A673 (cell line): ENCODE data around the gene FRMD4A. TPM values are rescaled to one million over a fixed set of nuclear protein-coding genes. Genes with fewer than 3 reads are reported as not detected.

Experiments
- BruUV-seq: library from RNA; stranded (reverse); fragments of 400-500 nt; replicated peaks from 2 replicates; lab custom pipeline; 2021; lab: Mats Ljungman, UMichigan
- CTCF ChIA-PET: fragments of 300-600 bp; sonication (Branson Sonifier 250); formaldehyde crosslinking; loops from one replicate; lab custom pipeline; 2022; ENCODE audit warnings: antibody characterized with exemption; lab: Charles Lee
- POLR2A ChIA-PET: fragments of 300-600 bp; sonication (Branson Sonifier 250); formaldehyde crosslinking; loops from one replicate; lab custom pipeline; 2022; ENCODE audit warnings: antibody characterized with exemption; ENCODE audit not compliant: low non-redundant PET; lab: Charles Lee
- DNase-seq: peaks from one replicate; pipeline ENCODE4 v3.0.0-alpha.2; 2015; ENCODE audit warnings: low spot score
- H3K27ac ChIP-seq: fragments of 200-600 bp; sonication (generic); 2 replicates; pipeline ENCODE4 v1.5.1; 2016; ENCODE audit warnings: mixed run types, low read depth, mild to moderate bottlenecking, mixed read lengths, antibody characterized with exemption, low read length; ENCODE audit not compliant: poor library complexity, severe bottlenecking
- H3K27me3 ChIP-seq: fragments of 200-600 bp; sonication (generic); replicated peaks from 2 replicates; pipeline ENCODE4 v1.6.1; 2017; ENCODE audit warnings: mixed run types, low read depth, mild to moderate bottlenecking, mixed read lengths, antibody characterized with exemption, low read length; ENCODE audit not compliant: insufficient read depth, poor library complexity
- H3K36me3 ChIP-seq: fragments of 200-600 bp; sonication (generic); 2 replicates; pipeline ENCODE4 v1.6.1; 2016; ENCODE audit warnings: mixed run types, mild to moderate bottlenecking, mixed read lengths, antibody characterized with exemption, low read length; ENCODE audit not compliant: insufficient read depth, poor library complexity, severe bottlenecking
- H3K4me1 ChIP-seq: fragments of 200-600 bp; sonication (generic); 2 replicates; pipeline ENCODE4 v1.6.1; 2017; ENCODE audit warnings: mixed run types, mild to moderate bottlenecking, mixed read lengths, antibody characterized with exemption, low read length; ENCODE audit not compliant: insufficient read depth, poor library complexity, severe bottlenecking
- H3K4me3 ChIP-seq: fragments of 200-600 bp; sonication (generic); 2 replicates; pipeline ENCODE4 v1.5.1; 2016; ENCODE audit warnings: low read depth, mixed run types, mild to moderate bottlenecking, mixed read lengths, low read length; ENCODE audit not compliant: poor library complexity, severe bottlenecking
- H3K9me3 ChIP-seq: fragments of 200-600 bp; sonication (generic); 2 replicates; pipeline ENCODE4 v1.6.1; 2016; ENCODE audit warnings: mixed run types, low read depth, mild to moderate bottlenecking, mixed read lengths, antibody characterized with exemption, low read length; ENCODE audit not compliant: poor library complexity, severe bottlenecking
- EZH2 ChIP-seq: fragments of 200-600 bp; sonication (generic); IDR thresholded peaks from 2 replicates; pipeline ENCODE4 v1.6.1; 2017; ENCODE audit warnings: borderline replicate concordance, low read depth, mild to moderate bottlenecking, mixed read lengths, antibody characterized with exemption, low read length; ENCODE audit not compliant: poor library complexity, severe bottlenecking
- intact Hi-C: fragments of 100-400 bp; cut with micrococcal nuclease; formaldehyde crosslinking; loops from one replicate; pipeline ENCODE4 v1.10.0; 2022; ENCODE audit not compliant: unreplicated experiment
- total RNA-seq: library from RNA; stranded (reverse); gene quantifications from 2 replicates; pipeline ENCODE4 v1.2.3, GENCODE V29; 2021
- TF ChIP-seq, protein P1 (sequence below): fragments of 300-800, 200-600 bp; sonication (generic); conservative IDR thresholded peaks from 2 replicates; pipeline ENCODE4 v1.5.1; 2017; ENCODE audit warnings: low read depth, mild to moderate bottlenecking, antibody characterized with exemption, low read length, moderate library complexity, mixed read lengths

FRMD4A gene
- total RNA-seq, 1 experiment from 2014 or later, result 26.3 TPM

DNA sequence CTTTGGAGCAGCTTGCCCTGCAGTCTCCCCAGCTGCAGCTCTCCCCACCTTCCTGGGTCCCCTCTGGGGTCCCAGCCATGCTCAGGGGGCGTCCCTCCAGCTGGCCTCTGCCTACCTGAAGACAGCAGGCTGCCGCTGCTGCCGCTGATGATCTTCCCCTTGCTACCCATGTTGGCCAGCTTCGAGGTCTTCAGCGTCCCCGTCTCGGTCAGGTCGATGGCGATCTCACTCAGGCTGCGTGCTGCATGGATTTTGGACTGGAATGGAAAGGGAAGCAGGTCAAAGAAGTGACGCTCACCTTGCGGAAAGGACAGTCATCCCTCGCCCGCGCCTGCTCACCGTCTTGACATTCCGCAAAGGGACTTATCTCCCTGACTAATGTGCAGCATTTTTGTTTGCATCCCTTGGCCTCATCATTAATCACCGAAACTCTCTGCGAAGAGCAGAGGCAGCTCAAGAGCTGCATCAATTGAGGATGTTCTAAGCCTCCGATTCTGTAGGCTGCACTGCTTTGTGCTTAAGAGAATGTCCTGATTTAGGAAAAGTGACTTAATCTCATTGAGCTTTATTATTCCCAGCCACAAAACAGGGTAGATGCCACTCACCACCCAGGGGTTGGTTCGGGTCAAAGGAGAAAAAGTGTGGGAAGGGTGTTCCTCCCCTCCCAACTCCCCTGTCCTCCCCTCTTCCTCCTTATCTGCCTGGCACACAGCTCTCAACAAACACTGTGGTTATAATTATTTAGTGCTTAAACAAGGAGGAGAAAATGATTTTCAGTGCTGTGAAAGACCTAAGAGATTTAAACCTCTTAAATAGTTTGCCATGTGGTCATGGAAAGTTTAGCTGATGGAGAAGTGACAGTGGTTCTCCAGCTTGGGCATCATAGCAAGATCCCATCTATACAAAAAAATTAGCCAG is 636.7 kb downstream of the FRMD4A start:
- peaks cover 13% of the 10 kb centered on the region for H3K4me1 ChIP-seq
- no peaks in the 10 kb centered on the region for H3K27me3 ChIP-seq
- H3K4me3 ChIP-seq, result no peak overlapping the region
- DNase-seq, result no peak
- no peaks in the 10 kb centered on the region for H3K9me3 ChIP-seq
- TF ChIP-seq EZH2, result no peak
- TF ChIP-seq, protein P1, sequence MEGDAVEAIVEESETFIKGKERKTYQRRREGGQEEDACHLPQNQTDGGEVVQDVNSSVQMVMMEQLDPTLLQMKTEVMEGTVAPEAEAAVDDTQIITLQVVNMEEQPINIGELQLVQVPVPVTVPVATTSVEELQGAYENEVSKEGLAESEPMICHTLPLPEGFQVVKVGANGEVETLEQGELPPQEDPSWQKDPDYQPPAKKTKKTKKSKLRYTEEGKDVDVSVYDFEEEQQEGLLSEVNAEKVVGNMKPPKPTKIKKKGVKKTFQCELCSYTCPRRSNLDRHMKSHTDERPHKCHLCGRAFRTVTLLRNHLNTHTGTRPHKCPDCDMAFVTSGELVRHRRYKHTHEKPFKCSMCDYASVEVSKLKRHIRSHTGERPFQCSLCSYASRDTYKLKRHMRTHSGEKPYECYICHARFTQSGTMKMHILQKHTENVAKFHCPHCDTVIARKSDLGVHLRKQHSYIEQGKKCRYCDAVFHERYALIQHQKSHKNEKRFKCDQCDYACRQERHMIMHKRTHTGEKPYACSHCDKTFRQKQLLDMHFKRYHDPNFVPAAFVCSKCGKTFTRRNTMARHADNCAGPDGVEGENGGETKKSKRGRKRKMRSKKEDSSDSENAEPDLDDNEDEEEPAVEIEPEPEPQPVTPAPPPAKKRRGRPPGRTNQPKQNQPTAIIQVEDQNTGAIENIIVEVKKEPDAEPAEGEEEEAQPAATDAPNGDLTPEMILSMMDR, result no peak
- POLR2A ChIA-PET, result no interaction called here
- no TSS peak for BruUV-seq
- peaks cover 3% of the 10 kb centered on the region for H3K36me3 ChIP-seq
- CTCF ChIA-PET, result no interaction called here
- intact Hi-C loops, result no loop called here
- no peak overlapping the region for H3K27ac ChIP-seq

- no TSS peak for BruUV-seq
- Histone ChIP-seq H3K9me3 (no peaks in the 10 kb centered on the region), H3K27me3 (no peaks in the 10 kb centered on the region), H3K36me3 (no peaks in the 10 kb centered on the region), H3K4me3 (no peak overlapping the region), H3K27ac (no peak overlapping the region), H3K4me1 (peaks cover 23% of the 10 kb centered on the region)
- CTCF ChIA-PET, result no interaction called here
- intact Hi-C loops, result no loop called here
- POLR2A ChIA-PET, result no interaction called here
- DNase-seq, result peak; percentile 61
- TF ChIP-seq, protein P1, result no peak
- no peak for TF ChIP-seq EZH2
These were observed 640.4 kb downstream of the FRMD4A start for GRCh38 chr10:13690281-13690825.

- CTCF ChIA-PET, result no interaction called here
- DNase-seq, result no peak
- POLR2A ChIA-PET, result no interaction called here
- Histone ChIP-seq H3K27ac (no peak overlapping the region), H3K36me3 (no peaks in the 10 kb centered on the region), H3K27me3 (no peaks in the 10 kb centered on the region), H3K4me3 (no peak overlapping the region), H3K4me1 (peaks cover 39% of the 10 kb centered on the region), H3K9me3 (no peaks in the 10 kb centered on the region)
- intact Hi-C loops, result no loop called here
- BruUV-seq, result no TSS peak
- no peak for TF ChIP-seq EZH2
- TF ChIP-seq, protein P1, result no peak
These were observed 644.4 kb downstream of the FRMD4A start for GRCh38 chr10:13686331-13686752.
